ENCODE measurements around the gene CEP43. TPM values are rescaled to one million over a fixed set of nuclear protein-coding genes. Genes with fewer than 3 reads are reported as not detected.

CEP43 gene
- total and polyA plus RNA-seq, 2 of the 8 experiments (the other 6 are each of a cell fraction or from before 2014, with no cell fraction given) = 12.0 to 31.2 TPM

- no peak for FAIRE-seq
- H2AFZ ChIP-seq (ENCODE audit: low read length) = no peak overlapping the region
Observed at GRCh38 chr6:167007985-167008384, 8.8 kb downstream of the CEP43 start.

More at GRCh38 chr6:167007985-167008384, 8.8 kb downstream of the CEP43 start:
- no peak for DNase-seq (ENCODE audit: low read depth in 1 of 2, low spot score in 2 of 2)
- no peak overlapping the region for H2BK20ac ChIP-seq (ENCODE audit: low read length)
- H2BK120ac ChIP-seq (replicated peaks; ENCODE audit: low read depth, low read length) = no peak overlapping the region
- peaks cover 0 to 2% of the 10 kb centered on the region in 2 experiments for H4K20me1 ChIP-seq (replicated peaks in 1 of 2; ENCODE audit: control insufficient read depth in 1 of 2, insufficient read depth in 2 of 2, low read length in 2 of 2)
- H3K18ac ChIP-seq (ENCODE audit: extremely low read depth, low read length) = no peak overlapping the region
- no peak overlapping the region for H2AK5ac ChIP-seq (ENCODE audit: low read depth, low read length)
- H3K4me2 ChIP-seq (ENCODE audit: insufficient read depth in 1 of 2, low read depth in 2 of 2, low read length in 2 of 2) = no peak overlapping the region
- H3K4ac ChIP-seq (replicated peaks; ENCODE audit: insufficient read length, low read depth, low read length) = no peak overlapping the region
- H3K79me2 ChIP-seq (ENCODE audit: control insufficient read depth in 1 of 2, insufficient read depth in 2 of 2, low read length in 2 of 2) = peaks cover 0 to 12% of the 10 kb centered on the region in 2 experiments; a peak in 1 of 4 replicates
- H3K27me3 ChIP-seq (replicated peaks in 1 of 4; ENCODE audit: control insufficient read depth in 3 of 4, extremely low read depth in 1 of 4, insufficient read depth in 3 of 4, low read length in 3 of 4) = no peaks in the 10 kb centered on the region
- H3K79me1 ChIP-seq (ENCODE audit: low read depth, low read length) = peaks cover 6% of the 10 kb centered on the region
- no peak overlapping the region for H3K27ac ChIP-seq (ENCODE audit: low read depth, low read length)
- no peak overlapping the region for H4K5ac ChIP-seq (ENCODE audit: insufficient read length, low read depth, low read length)
- no peaks in the 10 kb centered on the region for H3K23me2 ChIP-seq (ENCODE audit: low read depth, low read length)
- no peak overlapping the region for H3K9ac ChIP-seq (replicated peaks in 1 of 4; ENCODE audit: extremely low read depth in 1 of 4, low read depth in 3 of 4, low read length in 3 of 4)
- H3K23ac ChIP-seq (ENCODE audit: insufficient read length) = no peak overlapping the region
- no peak overlapping the region for H4K91ac ChIP-seq (replicated peaks; ENCODE audit: insufficient read length, low read length)
- H3K4me1 ChIP-seq (replicated peaks in 1 of 4; ENCODE audit: control insufficient read depth in 3 of 4, insufficient read depth in 4 of 4, low read length in 3 of 4) = no peaks in the 10 kb centered on the region
- no peak overlapping the region for H3K4me3 ChIP-seq (ENCODE audit: extremely low read depth in 1 of 4, insufficient read depth in 2 of 4, low read depth in 3 of 4, low read length in 4 of 4)
- WGBS, 2 experiments (ENCODE audit: extremely low coverage in 1 of 2, insufficient coverage in 1 of 2, insufficient read length in 1 of 2, insufficient replicate concordance in 2 of 2, low coverage in 1 of 2, low lambda C conversion rate in 2 of 2, missing lambda C conversion rate in 1 of 2) = 90% methylated on average over 4 of the region's 4 CpGs; no CpG with 5 or more reads in 1 of the 2 experiments
- no peak overlapping the region for H2BK12ac ChIP-seq (ENCODE audit: low read depth, low read length)
- ChIA-PET CTCF (ENCODE audit: partially characterized antibody) (interaction anchor here (0.9 to 3.1 kb wide), 2 partner anchors 18 to 233 kb away, joined by 3 to 8 read pairs; no protein-coding TSS in a partner anchor), POLR2A (ENCODE audit: partially characterized antibody) (interaction anchor here (2.3 kb wide), 1 partner anchor 8 kb away, joined by 11 read pairs; the partner anchor contains the start of gene CEP43)
- no peaks in the 10 kb centered on the region for H3K9me3 ChIP-seq (ENCODE audit: insufficient read depth in 2 of 2, low read depth in 1 of 2, low read length in 1 of 2)
- H2BK5ac ChIP-seq (ENCODE audit: low read depth, low read length) = no peak overlapping the region
- H4K8ac ChIP-seq (ENCODE audit: extremely low read depth, insufficient read depth, low read length) = no peak overlapping the region
- no peak overlapping the region for H3K56ac ChIP-seq (replicated peaks; ENCODE audit: insufficient read length, low read depth, low read length)
- no peak overlapping the region for H3K14ac ChIP-seq (ENCODE audit: insufficient read length)
- TF ChIP-seq RAD21 (IDR thresholded peaks at IDR 0.05 in 1 of 2, conservative IDR thresholded peaks at IDR 0.05 in 1 of 2; ENCODE audit: low read depth in 2 of 2, low read length in 2 of 2) (no peak), RXRA (IDR thresholded peaks at IDR 0.05; ENCODE audit: insufficient read depth, low read depth, low read length) (no peak), NRF1 (IDR thresholded peaks at IDR 0.05; ENCODE audit: low read depth, low read length) (no peak), POU5F1 (IDR thresholded peaks at IDR 0.05; ENCODE audit: low read depth, low read length) (no peak), SP2 (IDR thresholded peaks at IDR 0.05; ENCODE audit: low read length) (no peak), SAP30 (IDR thresholded peaks at IDR 0.05; ENCODE audit: insufficient read depth, insufficient replicate concordance, low read length) (no peak), CTCF (IDR thresholded peaks at IDR 0.05; ENCODE audit: control extremely low read depth in 1 of 3, insufficient read depth in 1 of 3, low read depth in 1 of 3, low read length in 3 of 3) (no peak), POLR2AphosphoS5 (IDR thresholded peaks at IDR 0.05; ENCODE audit: low read depth, low read length) (no peak), GABPA (IDR thresholded peaks at IDR 0.05; ENCODE audit: borderline replicate concordance, insufficient read depth, low read length) (no peak)
- peaks cover 16 to 73% (median 46%) of the 10 kb centered on the region in 4 experiments for H3K36me3 ChIP-seq (ENCODE audit: control insufficient read depth in 2 of 4, insufficient read depth in 4 of 4, low read length in 3 of 4)
- H2BK15ac ChIP-seq (ENCODE audit: low read length) = no peak overlapping the region
